Uterus (tissue), 4 donors: Measurements from ENCODE around the gene EPN1. TPM values are rescaled to one million over a fixed set of nuclear protein-coding genes. Genes with fewer than 3 reads are reported as not detected.

Source experiments
- DNase-seq, 2 donors: peaks; one replicate each; pipeline ENCODE4 v3.0.0-alpha.2; 2019 to 2020
- H3K27ac ChIP-seq, 2 donors: fragments of 200-600 bp; sonication (generic); 1 replicate in 1 of 2; 2 replicates in 1 of 2; pipeline ENCODE4 v1.5.1; 2016 to 2018
- H3K27me3 ChIP-seq, 2 donors: fragments of 200-600 bp; sonication (generic); one replicate each; pipeline ENCODE4 v1.5.1; 2018 to 2019; ENCODE audit warnings: control low read depth in 1 of 2
- H3K36me3 ChIP-seq, 2 donors: fragments of 200-600 bp; sonication (generic); one replicate each; pipeline ENCODE4 v1.5.1; 2019; ENCODE audit warnings: control low read depth in 1 of 2
- H3K4me1 ChIP-seq, 2 donors: fragments of 200-600 bp; sonication (generic); one replicate each; pipeline ENCODE4 v1.5.1; 2018 to 2019; ENCODE audit warnings: control low read depth in 1 of 2
- H3K4me3 ChIP-seq, 2 donors: fragments of 200-600 bp; sonication (generic); 1 replicate in 1 of 2; 2 replicates in 1 of 2; pipeline ENCODE4 v1.5.1; 2018 to 2019; ENCODE audit warnings: mild to moderate bottlenecking in 1 of 2
- H3K9me3 ChIP-seq, 2 donors: fragments of 200-600 bp; sonication (generic); one replicate each; pipeline ENCODE4 v1.5.1; 2019; ENCODE audit warnings: control low read depth in 1 of 2
- POLR2A ChIP-seq, 2 donors: fragments of 450-650 bp; IDR thresholded peaks; one replicate each; pipeline ENCODE4 v1.6.1; 2016; ENCODE audit warnings: antibody characterized with exemption in 2 of 2, mild to moderate bottlenecking in 1 of 2, moderate library complexity in 1 of 2
- intact Hi-C: fragments of 100-400 bp; cut with DNase I; formaldehyde crosslinking; loops from one replicate; pipeline ENCODE4 v1.15.1; 2023; ENCODE audit warnings: low total_unique reads
- total RNA-seq, 4 donors: library from RNA; depleted of rRNA in 3 of 4; stranded (reverse); fragments of >200 nt in 3 of 4; gene quantifications; one replicate each; pipeline versions ENCODE4 v1.1.0 to v1.2.4, GENCODE V29; 2014 to 2023
- TF ChIP-seq, protein P1 (sequence below), 4 experiments: fragments of 200-600 bp in 2 of 4; fragments of 450-650 bp in 2 of 4; sonication (generic) in 2 of 4; IDR thresholded peaks; one replicate each; pipeline ENCODE4 v1.5.1; 2016 to 2019; ENCODE audit warnings: antibody characterized with exemption in 4 of 4, mild to moderate bottlenecking in 2 of 4, moderate library complexity in 1 of 4
- donor health status: DM: yes; HTN: yes; CAD: no.

EPN1 gene
- total RNA-seq, 4 donors from 2014 or later: 27.9 to 88.4 (median 51.7) TPM

DNA sequence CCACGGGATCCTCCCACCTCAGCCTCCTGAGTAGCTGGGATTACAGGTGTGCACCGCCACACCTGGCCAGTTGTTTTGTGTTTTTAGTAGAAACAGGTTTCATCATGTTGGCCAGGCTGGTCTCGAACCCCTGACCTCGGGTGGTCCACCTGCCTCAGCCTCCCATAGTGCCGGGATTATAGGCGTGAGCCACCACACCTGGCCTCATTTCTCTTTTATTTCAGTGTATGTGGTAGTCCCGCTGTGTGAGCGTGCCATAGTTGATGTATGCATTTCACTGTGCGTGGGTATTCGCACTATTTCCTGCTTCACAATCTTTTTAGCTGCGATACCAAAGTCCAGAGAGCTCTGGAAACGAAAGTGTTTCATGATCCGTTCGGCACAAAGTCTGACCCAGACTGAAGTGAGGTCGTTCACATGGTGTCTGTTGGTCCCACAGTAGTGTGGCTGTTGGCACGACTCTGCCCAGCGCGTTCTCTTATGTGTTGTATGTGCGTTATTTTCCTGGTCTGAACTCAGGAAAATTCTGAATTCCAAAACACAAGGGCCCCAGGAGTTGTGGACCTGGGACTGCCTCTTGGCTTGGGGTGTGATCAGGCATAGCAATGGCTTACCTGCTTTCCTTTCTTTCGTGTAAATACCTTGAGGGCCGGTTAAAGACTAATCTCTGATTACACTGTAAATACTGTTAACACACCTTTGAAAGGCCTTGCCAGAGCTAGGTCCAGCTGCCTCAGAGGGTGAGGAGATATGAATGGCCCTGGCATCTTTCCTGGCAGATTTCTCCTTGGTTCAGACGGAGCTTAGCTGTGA is 8.6 kb downstream of the EPN1 start:
- H3K4me3 ChIP-seq: no peak overlapping the region
- TF ChIP-seq POLR2A (IDR thresholded peaks at IDR 0.05): no peak
- TF ChIP-seq, protein P1, sequence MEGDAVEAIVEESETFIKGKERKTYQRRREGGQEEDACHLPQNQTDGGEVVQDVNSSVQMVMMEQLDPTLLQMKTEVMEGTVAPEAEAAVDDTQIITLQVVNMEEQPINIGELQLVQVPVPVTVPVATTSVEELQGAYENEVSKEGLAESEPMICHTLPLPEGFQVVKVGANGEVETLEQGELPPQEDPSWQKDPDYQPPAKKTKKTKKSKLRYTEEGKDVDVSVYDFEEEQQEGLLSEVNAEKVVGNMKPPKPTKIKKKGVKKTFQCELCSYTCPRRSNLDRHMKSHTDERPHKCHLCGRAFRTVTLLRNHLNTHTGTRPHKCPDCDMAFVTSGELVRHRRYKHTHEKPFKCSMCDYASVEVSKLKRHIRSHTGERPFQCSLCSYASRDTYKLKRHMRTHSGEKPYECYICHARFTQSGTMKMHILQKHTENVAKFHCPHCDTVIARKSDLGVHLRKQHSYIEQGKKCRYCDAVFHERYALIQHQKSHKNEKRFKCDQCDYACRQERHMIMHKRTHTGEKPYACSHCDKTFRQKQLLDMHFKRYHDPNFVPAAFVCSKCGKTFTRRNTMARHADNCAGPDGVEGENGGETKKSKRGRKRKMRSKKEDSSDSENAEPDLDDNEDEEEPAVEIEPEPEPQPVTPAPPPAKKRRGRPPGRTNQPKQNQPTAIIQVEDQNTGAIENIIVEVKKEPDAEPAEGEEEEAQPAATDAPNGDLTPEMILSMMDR (IDR thresholded peaks at IDR 0.05): no peak
- H3K27me3 ChIP-seq: no peaks in the 10 kb centered on the region
- no peak for DNase-seq
- no peaks in the 10 kb centered on the region for H3K9me3 ChIP-seq
- H3K4me1 ChIP-seq: no peaks in the 10 kb centered on the region
- H3K36me3 ChIP-seq: no peaks in the 10 kb centered on the region
- no peak overlapping the region for H3K27ac ChIP-seq
- intact Hi-C loops: no loop called here

DNA sequence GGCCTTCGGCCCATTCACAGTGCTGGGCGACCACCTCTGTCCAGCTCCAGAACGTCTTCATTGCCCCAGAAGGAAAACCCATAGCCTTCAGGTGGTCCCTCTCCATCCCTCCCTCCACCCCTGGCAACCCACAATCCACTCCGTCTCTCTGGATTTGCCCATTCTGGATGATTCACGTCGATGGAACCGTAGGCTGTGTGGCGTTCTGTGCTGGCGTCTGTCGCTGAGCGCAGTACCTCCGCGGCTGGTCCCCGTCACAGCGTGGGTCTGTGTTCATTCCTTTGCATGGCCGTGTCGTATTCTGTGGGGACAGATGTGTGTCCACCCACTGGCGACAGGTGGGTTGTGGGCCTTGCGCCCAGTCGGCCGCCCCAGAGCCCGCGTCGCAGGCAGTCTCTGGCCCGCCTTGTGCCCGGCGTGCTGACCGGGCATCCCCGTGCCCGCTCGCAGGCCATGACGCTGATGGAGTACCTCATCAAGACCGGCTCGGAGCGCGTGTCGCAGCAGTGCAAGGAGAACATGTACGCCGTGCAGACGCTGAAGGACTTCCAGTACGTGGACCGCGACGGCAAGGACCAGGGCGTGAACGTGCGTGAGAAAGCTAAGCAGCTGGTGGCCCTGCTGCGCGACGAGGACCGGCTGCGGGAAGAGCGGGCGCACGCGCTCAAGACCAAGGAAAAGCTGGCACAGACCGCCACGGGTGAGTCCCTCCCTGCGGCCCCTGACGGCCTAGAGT is 10.1 kb downstream of the EPN1 start:
- H3K27ac ChIP-seq: no peak overlapping the region
- H3K9me3 ChIP-seq: no peaks in the 10 kb centered on the region
- H3K36me3 ChIP-seq: no peaks in the 10 kb centered on the region
- H3K4me1 ChIP-seq: no peaks in the 10 kb centered on the region
- DNase-seq: no peak
- H3K4me3 ChIP-seq: no peak overlapping the region
- intact Hi-C loops: no loop called here
- no peak for TF ChIP-seq POLR2A (IDR thresholded peaks at IDR 0.05)
- TF ChIP-seq, protein P1 (IDR thresholded peaks at IDR 0.05): no peak
- H3K27me3 ChIP-seq: no peaks in the 10 kb centered on the region

DNA sequence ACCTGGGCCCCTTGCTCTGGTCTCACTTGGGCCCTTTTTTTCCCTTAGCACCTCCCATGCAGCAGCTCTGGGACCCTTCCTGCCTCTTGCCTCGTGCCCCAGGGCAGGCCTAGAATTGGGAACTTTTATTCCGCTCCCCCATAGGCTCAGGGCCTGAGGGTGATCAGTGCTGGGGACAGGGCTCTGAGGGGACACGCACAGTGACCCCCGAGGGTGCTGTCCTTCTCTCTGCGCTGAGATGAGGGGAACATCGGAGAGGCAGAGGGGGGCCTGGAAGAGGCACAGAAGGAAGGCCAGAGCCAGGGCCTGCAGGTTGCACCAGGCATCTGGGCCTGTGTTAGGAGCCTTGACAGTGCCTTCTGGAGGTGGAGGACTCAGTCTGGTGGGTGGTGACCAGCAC is 10.8 kb downstream of the EPN1 start:
- no peaks in the 10 kb centered on the region for H3K36me3 ChIP-seq
- H3K4me1 ChIP-seq: no peaks in the 10 kb centered on the region
- TF ChIP-seq, protein P1 (IDR thresholded peaks at IDR 0.05): no peak
- TF ChIP-seq POLR2A (IDR thresholded peaks at IDR 0.05): no peak
- H3K9me3 ChIP-seq: no peaks in the 10 kb centered on the region
- DNase-seq: no peak
- no peak overlapping the region for H3K27ac ChIP-seq
- H3K27me3 ChIP-seq: no peaks in the 10 kb centered on the region
- H3K4me3 ChIP-seq: no peak overlapping the region
- intact Hi-C loops: no loop called here

DNA sequence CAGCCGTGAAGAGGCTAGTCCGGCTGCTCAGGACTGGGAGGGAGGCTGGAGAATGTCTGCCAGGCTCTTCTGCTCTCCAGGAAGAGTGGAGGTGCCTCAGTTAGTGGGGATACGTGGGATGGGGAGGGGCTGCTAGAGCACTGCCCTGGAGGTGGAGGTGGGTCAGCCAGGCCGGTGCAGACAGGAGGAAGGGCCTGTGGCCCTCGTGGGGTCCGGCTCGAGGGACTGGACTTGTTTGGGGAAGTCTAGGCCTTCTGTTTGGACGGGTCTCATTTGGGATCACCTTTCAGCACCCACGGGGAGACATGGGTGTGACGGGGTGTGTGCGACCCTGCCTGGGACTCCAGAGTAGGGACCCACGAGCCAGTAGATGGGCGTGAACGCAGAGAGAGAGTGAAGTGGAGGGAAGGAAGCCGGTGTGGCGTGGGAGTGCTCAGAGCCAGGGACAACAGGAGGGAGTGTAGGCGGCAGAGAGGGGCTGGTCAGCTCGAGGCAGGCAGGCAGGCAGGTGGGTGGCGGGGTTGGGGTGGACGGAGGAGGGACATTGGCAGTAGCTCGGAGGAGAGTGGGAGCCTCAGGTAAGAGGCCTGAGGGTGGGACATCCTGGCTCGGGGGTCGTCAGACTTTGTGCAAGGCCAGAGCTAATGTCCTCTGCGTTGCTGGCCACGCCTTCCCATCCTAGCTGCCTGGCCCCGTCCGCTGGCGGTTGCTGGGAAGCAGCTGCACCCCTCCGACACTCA is 11.5 kb downstream of the EPN1 start:
- Histone ChIP-seq H3K27ac (no peak overlapping the region), H3K4me3 (no peak overlapping the region), H3K36me3 (no peaks in the 10 kb centered on the region), H3K9me3 (no peaks in the 10 kb centered on the region), H3K4me1 (no peaks in the 10 kb centered on the region), H3K27me3 (no peaks in the 10 kb centered on the region)
- intact Hi-C loops: no loop called here
- no peak for DNase-seq
- TF ChIP-seq, protein P1 (IDR thresholded peaks at IDR 0.05): no peak
- no peak for TF ChIP-seq POLR2A (IDR thresholded peaks at IDR 0.05)
